GM19193 (cell line): ENCODE measurements around the gene ACKR3.

ENCODE experiments used
- POLR2A ChIP-seq: IDR thresholded peaks from 4 replicates; pipeline ENCODE4 v1.6.1; 2011; ENCODE audit not compliant: insufficient read depth, insufficient read length; ENCODE audit errors: extremely low read depth

ACKR3 gene

GRCh38 chr2:236603361-236604015, 33.9 kb downstream of the ACKR3 start:
- TF ChIP-seq POLR2A = no peak

- TF ChIP-seq POLR2A = no peak
Measured at GRCh38 chr2:236604575-236605344, 35.1 kb downstream of the ACKR3 start.

GRCh38 chr2:236605345-236605734, 35.7 kb downstream of the ACKR3 start:
- TF ChIP-seq POLR2A = no peak

GRCh38 chr2:236606023-236606422, 36.4 kb downstream of the ACKR3 start:
- no peak for TF ChIP-seq POLR2A

GRCh38 chr2:236607471-236608187, 38.0 kb downstream of the ACKR3 start:
- TF ChIP-seq POLR2A = no peak

- TF ChIP-seq POLR2A = no peak
Measured at GRCh38 chr2:236608188-236608525, 38.5 kb downstream of the ACKR3 start.

- no peak for TF ChIP-seq POLR2A
Measured at GRCh38 chr2:236608710-236609109, 39.1 kb downstream of the ACKR3 start.

GRCh38 chr2:236610991-236611821, 41.6 kb downstream of the ACKR3 start:
- TF ChIP-seq POLR2A = no peak

- TF ChIP-seq POLR2A = no peak
Measured at GRCh38 chr2:236612737-236613136, 43.1 kb downstream of the ACKR3 start.

GRCh38 chr2:236613612-236614011, 44.0 kb downstream of the ACKR3 start:
- TF ChIP-seq POLR2A = no peak

GRCh38 chr2:236614551-236614950, 44.9 kb downstream of the ACKR3 start:
- TF ChIP-seq POLR2A = no peak

GRCh38 chr2:236616031-236616430, 46.4 kb downstream of the ACKR3 start:
- TF ChIP-seq POLR2A = no peak

- no peak for TF ChIP-seq POLR2A
Measured at GRCh38 chr2:236616624-236617023, 47.0 kb downstream of the ACKR3 start.

- no peak for TF ChIP-seq POLR2A
Measured at GRCh38 chr2:236617221-236617737, 47.7 kb downstream of the ACKR3 start.

- no peak for TF ChIP-seq POLR2A
Measured at GRCh38 chr2:236617796-236618195, 48.2 kb downstream of the ACKR3 start.
